Measurements from ENCODE around the gene URI1. TPM values are rescaled to one million over a fixed set of nuclear protein-coding genes. Genes with fewer than 3 reads are reported as not detected.

The URI1 gene
- polyA plus RNA-seq, 1 of the 3 experiments (the other 2 are of a cell fraction): 32.4 TPM

GRCh38 chr19:29934257-29934656 lies 7.8 kb upstream of the URI1 start:
- no peak overlapping the region for H3K4me2 ChIP-seq
- TF ChIP-seq CHD2 (IDR thresholded peaks at IDR 0.05; ENCODE audit: low read length, partially characterized antibody): no peak
- TF ChIP-seq TCF12 (IDR thresholded peaks at IDR 0.05): no peak
- no peak for TF ChIP-seq POLR2AphosphoS5 (IDR thresholded peaks at IDR 0.05; ENCODE audit: low read depth, low read length)
- TF ChIP-seq JUND (IDR thresholded peaks at IDR 0.05): no peak
- TF ChIP-seq MAX (IDR thresholded peaks at IDR 0.05; ENCODE audit: low read depth): no peak
- TF ChIP-seq RFX5 (IDR thresholded peaks at IDR 0.05; ENCODE audit: low read length): no peak
- no peak for TF ChIP-seq ZBTB33 (IDR thresholded peaks at IDR 0.05; ENCODE audit: borderline replicate concordance, low read depth)
- TF ChIP-seq SMC3 (IDR thresholded peaks at IDR 0.05; ENCODE audit: low read depth, low read length): no peak
- no peak for TF ChIP-seq TAF1 (IDR thresholded peaks at IDR 0.05; ENCODE audit: borderline replicate concordance, low read depth, low read length)
- TF ChIP-seq NRF1 (IDR thresholded peaks at IDR 0.05; ENCODE audit: low read depth, low read length): no peak
- TF ChIP-seq CTCF (IDR thresholded peaks at IDR 0.05): no peak
- no peak for TF ChIP-seq NFIC (IDR thresholded peaks at IDR 0.05; ENCODE audit: borderline replicate concordance)
- ChIA-PET POLR2A (no interaction called here), CTCF (interaction anchor here (0.8 kb wide), 1 partner anchor 76 kb away, joined by 3 read pairs; no protein-coding TSS in a partner anchor)
- H3K4me3 ChIP-seq (ENCODE audit: low read depth in 2 of 2, low read length in 1 of 2): no peak overlapping the region
- H3K79me2 ChIP-seq (ENCODE audit: insufficient read depth): no peaks in the 10 kb centered on the region
- no peak for DNase-seq
- peaks cover 4% of the 10 kb centered on the region; the same call in 1 of the 2 replicates for H3K9me3 ChIP-seq
- no peaks in the 10 kb centered on the region for H3K36me3 ChIP-seq (replicated peaks in 1 of 2; ENCODE audit: control insufficient read depth in 1 of 2, insufficient read depth in 2 of 2, low read length in 1 of 2)
- no peak overlapping the region for H3K9ac ChIP-seq
- H3K27ac ChIP-seq (ENCODE audit: low read depth in 2 of 2, low read length in 1 of 2): no peak overlapping the region
- H3K4me1 ChIP-seq (ENCODE audit: control insufficient read depth in 1 of 2, insufficient read depth in 2 of 2, low read depth in 1 of 2, low read length in 1 of 2): no peaks in the 10 kb centered on the region
- H4K20me1 ChIP-seq (ENCODE audit: insufficient read depth): no peaks in the 10 kb centered on the region
- H2AFZ ChIP-seq (ENCODE audit: low read depth): no peak overlapping the region
- no peaks in the 10 kb centered on the region for H3F3A ChIP-seq (replicated peaks; ENCODE audit: insufficient read depth)
- H3K9me2 ChIP-seq: no peaks in the 10 kb centered on the region
- WGBS (ENCODE audit: low lambda C conversion rate): 30% methylated on average over 3 of the region's 3 CpGs
- H3K27me3 ChIP-seq (ENCODE audit: insufficient read depth): no peaks in the 10 kb centered on the region

- POLR2A ChIA-PET: no interaction called here
- WGBS (ENCODE audit: low lambda C conversion rate): 13% methylated on average over 1 of the region's 1 CpG
Measured at GRCh38 chr19:29934781-29935180, 7.3 kb upstream of the URI1 start.

More at GRCh38 chr19:29934781-29935180, 7.3 kb upstream of the URI1 start:
- no peaks in the 10 kb centered on the region for H3K9me2 ChIP-seq
- H4K20me1 ChIP-seq (ENCODE audit: insufficient read depth): no peaks in the 10 kb centered on the region
- no peaks in the 10 kb centered on the region for H3K79me2 ChIP-seq (ENCODE audit: insufficient read depth)
- no peak overlapping the region for H3K4me2 ChIP-seq
- CTCF ChIA-PET: no interaction called here
- no peak overlapping the region for H3K9ac ChIP-seq
- peaks cover 4% of the 10 kb centered on the region; the same call in 1 of the 2 replicates for H3K9me3 ChIP-seq
- TF ChIP-seq ZBTB33 (IDR thresholded peaks at IDR 0.05; ENCODE audit: borderline replicate concordance, low read depth) (no peak), JUND (IDR thresholded peaks at IDR 0.05) (no peak), RAD21 (IDR thresholded peaks at IDR 0.05; ENCODE audit: low read length) (no peak), ELF1 (IDR thresholded peaks at IDR 0.05) (no peak), TEAD4 (IDR thresholded peaks at IDR 0.05; ENCODE audit: borderline replicate concordance, insufficient read depth) (no peak), RFX5 (IDR thresholded peaks at IDR 0.05; ENCODE audit: low read length) (no peak), RXRA (IDR thresholded peaks at IDR 0.05; ENCODE audit: borderline replicate concordance, low read depth) (no peak), POLR2AphosphoS5 (IDR thresholded peaks at IDR 0.05; ENCODE audit: low read depth, low read length) (no peak), MXI1 (IDR thresholded peaks at IDR 0.05; ENCODE audit: low read depth, low read length) (no peak), SIN3A (IDR thresholded peaks at IDR 0.05; ENCODE audit: borderline replicate concordance, low read depth, low read length) (no peak), REST (IDR thresholded peaks at IDR 0.05; ENCODE audit: low read depth, low read length) (no peak)
- H3K27ac ChIP-seq (ENCODE audit: low read depth in 2 of 2, low read length in 1 of 2): no peak overlapping the region
- H3K4me3 ChIP-seq (ENCODE audit: low read depth in 2 of 2, low read length in 1 of 2): no peak overlapping the region
- H3F3A ChIP-seq (replicated peaks; ENCODE audit: insufficient read depth): no peaks in the 10 kb centered on the region
- no peaks in the 10 kb centered on the region for H3K36me3 ChIP-seq (replicated peaks in 1 of 2; ENCODE audit: control insufficient read depth in 1 of 2, insufficient read depth in 2 of 2, low read length in 1 of 2)
- no peaks in the 10 kb centered on the region for H3K27me3 ChIP-seq (ENCODE audit: insufficient read depth)
- DNase-seq: no peak
- H2AFZ ChIP-seq (ENCODE audit: low read depth): no peak overlapping the region
- no peaks in the 10 kb centered on the region for H3K4me1 ChIP-seq (ENCODE audit: control insufficient read depth in 1 of 2, insufficient read depth in 2 of 2, low read depth in 1 of 2, low read length in 1 of 2)

Data from SK-N-SH (cell line).